Adipocyte (in vitro differentiated cells): Measurements from ENCODE around the gene LRRC45.

ENCODE experiments used
- DNase-seq: peaks from one replicate; pipeline ENCODE4 v3.0.0-alpha.2; 2015; ENCODE audit warnings: low read depth
- H3K27me3 ChIP-seq: replicated peaks from 2 replicates; pipeline ENCODE4 v1.7.0; 2013; ENCODE audit warnings: mild to moderate bottlenecking, low read length, moderate library complexity; ENCODE audit not compliant: control insufficient read depth, insufficient read depth
- H3K36me3 ChIP-seq: 2 replicates; pipeline ENCODE4 v1.7.0; 2013; ENCODE audit warnings: low read length, mild to moderate bottlenecking, moderate library complexity; ENCODE audit not compliant: control insufficient read depth, insufficient read depth, severe bottlenecking
- H3K4me1 ChIP-seq: 2 replicates; pipeline ENCODE4 v1.7.0; 2013; ENCODE audit warnings: mild to moderate bottlenecking, low read length, moderate library complexity; ENCODE audit not compliant: control insufficient read depth, insufficient read depth
- H3K4me3 ChIP-seq: 2 replicates; pipeline ENCODE4 v1.7.0; 2013; ENCODE audit warnings: mild to moderate bottlenecking, low read length, moderate library complexity
- H3K9ac ChIP-seq: 2 replicates; pipeline ENCODE4 v1.7.0; 2013; ENCODE audit warnings: mild to moderate bottlenecking, low read length, moderate library complexity
- H3K9me3 ChIP-seq: 2 replicates; pipeline ENCODE4 v1.7.0; 2013; ENCODE audit warnings: mild to moderate bottlenecking, low read length, moderate library complexity; ENCODE audit not compliant: control insufficient read depth

The LRRC45 gene

GRCh38 chr17:82059272-82060000, 36.3 kb downstream of the LRRC45 start:
- Histone ChIP-seq H3K36me3 (peaks cover 87% of the 10 kb centered on the region), H3K9me3 (no peaks in the 10 kb centered on the region), H3K4me3 (no peak overlapping the region), H3K4me1 (peaks cover 10% of the 10 kb centered on the region), H3K27me3 (no peaks in the 10 kb centered on the region), H3K9ac (no peak overlapping the region)
- DNase-seq: no peak

GRCh38 chr17:82060001-82060380, 36.9 kb downstream of the LRRC45 start:
- peaks cover 14% of the 10 kb centered on the region for H3K4me1 ChIP-seq
- H3K36me3 ChIP-seq: peaks cover 81% of the 10 kb centered on the region
- no peaks in the 10 kb centered on the region for H3K9me3 ChIP-seq
- H3K9ac ChIP-seq: no peak overlapping the region
- no peak for DNase-seq
- no peak overlapping the region for H3K4me3 ChIP-seq
- no peaks in the 10 kb centered on the region for H3K27me3 ChIP-seq

GRCh38 chr17:82060614-82061013, 37.5 kb downstream of the LRRC45 start:
- no peak overlapping the region for H3K4me3 ChIP-seq
- DNase-seq: no peak
- no peak overlapping the region for H3K9ac ChIP-seq
- H3K9me3 ChIP-seq: no peaks in the 10 kb centered on the region
- H3K27me3 ChIP-seq: no peaks in the 10 kb centered on the region
- H3K36me3 ChIP-seq: peaks cover 77% of the 10 kb centered on the region
- peaks cover 14% of the 10 kb centered on the region for H3K4me1 ChIP-seq

- no peaks in the 10 kb centered on the region for H3K27me3 ChIP-seq
- H3K4me3 ChIP-seq: no peak overlapping the region
- H3K9me3 ChIP-seq: no peaks in the 10 kb centered on the region
- no peak for DNase-seq
- peaks cover 70% of the 10 kb centered on the region for H3K36me3 ChIP-seq
- no peak overlapping the region for H3K9ac ChIP-seq
- peaks cover 20% of the 10 kb centered on the region for H3K4me1 ChIP-seq
Observed at GRCh38 chr17:82061047-82061925, 38.2 kb downstream of the LRRC45 start.

GRCh38 chr17:82062076-82062983, 39.2 kb downstream of the LRRC45 start:
- no peaks in the 10 kb centered on the region for H3K27me3 ChIP-seq
- H3K9ac ChIP-seq: no peak overlapping the region
- no peak overlapping the region for H3K4me3 ChIP-seq
- peaks cover 60% of the 10 kb centered on the region for H3K36me3 ChIP-seq
- no peak for DNase-seq
- peaks cover 22% of the 10 kb centered on the region for H3K4me1 ChIP-seq
- H3K9me3 ChIP-seq: no peaks in the 10 kb centered on the region

- H3K4me1 ChIP-seq: peaks cover 22% of the 10 kb centered on the region
- H3K4me3 ChIP-seq: no peak overlapping the region
- DNase-seq: no peak
- H3K36me3 ChIP-seq: peaks cover 54% of the 10 kb centered on the region
- no peak overlapping the region for H3K9ac ChIP-seq
- H3K27me3 ChIP-seq: no peaks in the 10 kb centered on the region
- no peaks in the 10 kb centered on the region for H3K9me3 ChIP-seq
Observed at GRCh38 chr17:82062984-82063368, 39.9 kb downstream of the LRRC45 start.

GRCh38 chr17:82063424-82064415, 40.6 kb downstream of the LRRC45 start:
- H3K9me3 ChIP-seq: no peaks in the 10 kb centered on the region
- no peak for DNase-seq
- H3K36me3 ChIP-seq: peaks cover 46% of the 10 kb centered on the region
- peak overlapping the region; percentile 96 for H3K9ac ChIP-seq
- peak overlapping the region; percentile 89 for H3K4me3 ChIP-seq
- peaks cover 22% of the 10 kb centered on the region for H3K4me1 ChIP-seq
- H3K27me3 ChIP-seq: no peaks in the 10 kb centered on the region

GRCh38 chr17:82064433-82065192, 41.5 kb downstream of the LRRC45 start:
- Histone ChIP-seq H3K4me1 (peaks cover 22% of the 10 kb centered on the region), H3K4me3 (peak overlapping the region; percentile 89), H3K9ac (peak overlapping the region; percentile 96), H3K27me3 (no peaks in the 10 kb centered on the region), H3K36me3 (peaks cover 38% of the 10 kb centered on the region), H3K9me3 (no peaks in the 10 kb centered on the region)
- DNase-seq: peak; percentile 4

GRCh38 chr17:82065193-82065637, 42.1 kb downstream of the LRRC45 start:
- Histone ChIP-seq H3K27me3 (no peaks in the 10 kb centered on the region), H3K4me1 (peaks cover 22% of the 10 kb centered on the region), H3K36me3 (peaks cover 32% of the 10 kb centered on the region), H3K9ac (peak overlapping the region; percentile 96), H3K4me3 (peak overlapping the region; percentile 89), H3K9me3 (no peaks in the 10 kb centered on the region)
- peak; percentile 69 for DNase-seq
